Activated B cell treated with CpG ODN at 0.5 μM for 24 hours (primary cell): ENCODE data around the gene SHLD1. TPM values are rescaled to one million over a fixed set of nuclear protein-coding genes. Genes with fewer than 3 reads are reported as not detected.
A peak's percentile ranks its signal among the peaks of the same experiment; 100 is the strongest.

Experiments
- ATAC-seq: fragments of 200-7000 bp; cut with Tn5 transposase; one replicate; pipeline ENCODE4 v1.10.0; 2021; ENCODE audit warnings: low read depth, mild to moderate bottlenecking, moderate library complexity
- CTCF ChIA-PET: fragments of 350-600 bp; sonication (Branson Sonifier 250); formaldehyde crosslinking; loops from one replicate; lab custom pipeline; 2021; ENCODE audit warnings: antibody characterized with exemption; lab: Charles Lee
- POLR2A ChIA-PET: fragments of 350-600 bp; sonication (Branson Sonifier 250); formaldehyde crosslinking; loops from one replicate; lab custom pipeline; 2021; ENCODE audit warnings: antibody characterized with exemption; lab: Charles Lee
- DNase-seq: peaks from one replicate; pipeline ENCODE4 v3.0.0; 2022
- H3K27ac Mint-ChIP-seq: one replicate; pipeline ENCODE4 v1.8.0; 2020; ENCODE audit warnings: mixed read lengths
- H3K27me3 Mint-ChIP-seq: one replicate; pipeline ENCODE4 v1.8.0; 2021; ENCODE audit warnings: mixed read lengths
- H3K36me3 Mint-ChIP-seq: one replicate; pipeline ENCODE4 v1.8.0; 2021; ENCODE audit warnings: low read depth, mixed read lengths
- H3K4me1 Mint-ChIP-seq: one replicate; pipeline ENCODE4 v1.8.0; 2021; ENCODE audit warnings: mixed read lengths
- H3K4me3 Mint-ChIP-seq: one replicate; pipeline ENCODE4 v1.8.0; 2020; ENCODE audit warnings: mild to moderate bottlenecking, mixed read lengths
- H3K9me3 Mint-ChIP-seq: one replicate; pipeline ENCODE4 v1.8.0; 2020; ENCODE audit warnings: mixed read lengths
- intact Hi-C: fragments of 100-400 bp; cut with micrococcal nuclease; formaldehyde crosslinking; loops from one replicate; pipeline ENCODE4 v1.15.1; 2024
- total RNA-seq: library from RNA; stranded (reverse); gene quantifications from 2 replicates; pipeline ENCODE4 v1.2.3, GENCODE V29; 2022
- TF ChIP-seq, protein P1 (sequence below): fragments of 200-600 bp; IDR thresholded peaks from one replicate; pipeline ENCODE4 v1.8.0; 2022; ENCODE audit warnings: antibody characterized with exemption, mild to moderate bottlenecking

The SHLD1 gene
- total RNA-seq, 1 donor from 2014 or later, result 15.0 TPM

DNA sequence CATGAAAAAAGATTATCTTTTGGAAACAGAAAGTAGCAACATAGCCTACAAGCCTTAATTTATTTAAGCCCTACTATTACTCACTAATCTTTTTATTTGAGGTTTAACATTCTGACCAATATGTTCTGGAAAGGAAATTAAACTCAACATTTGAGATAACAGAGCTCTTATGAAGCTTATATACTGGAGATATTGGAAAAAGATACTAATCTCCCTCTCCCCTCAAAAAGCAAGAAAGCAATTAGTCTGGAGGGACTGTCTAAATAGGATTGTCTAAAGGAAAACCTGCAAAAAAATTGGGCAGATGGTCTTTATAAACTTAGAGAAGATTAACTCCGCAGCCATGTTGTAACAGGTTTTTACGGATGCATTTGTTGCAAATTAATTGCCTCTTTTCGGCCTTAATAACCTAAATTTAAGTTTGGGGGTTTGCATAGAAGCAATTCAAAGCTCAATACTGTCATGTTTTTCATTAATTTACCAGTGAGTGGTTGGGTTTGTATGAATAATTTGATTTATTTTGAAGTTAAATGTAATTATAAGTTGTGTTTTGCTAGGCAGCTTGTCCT lies 79.1 kb downstream of the SHLD1 start:
- ATAC-seq (no peak), DNase-seq (no peak)
- no peak overlapping the region for H3K4me3 Mint-ChIP-seq
- no peaks in the 10 kb centered on the region for H3K27me3 Mint-ChIP-seq
- peaks cover 18% of the 10 kb centered on the region for H3K36me3 Mint-ChIP-seq
- intact Hi-C loops, result no loop called here
- TF ChIP-seq, protein P1, sequence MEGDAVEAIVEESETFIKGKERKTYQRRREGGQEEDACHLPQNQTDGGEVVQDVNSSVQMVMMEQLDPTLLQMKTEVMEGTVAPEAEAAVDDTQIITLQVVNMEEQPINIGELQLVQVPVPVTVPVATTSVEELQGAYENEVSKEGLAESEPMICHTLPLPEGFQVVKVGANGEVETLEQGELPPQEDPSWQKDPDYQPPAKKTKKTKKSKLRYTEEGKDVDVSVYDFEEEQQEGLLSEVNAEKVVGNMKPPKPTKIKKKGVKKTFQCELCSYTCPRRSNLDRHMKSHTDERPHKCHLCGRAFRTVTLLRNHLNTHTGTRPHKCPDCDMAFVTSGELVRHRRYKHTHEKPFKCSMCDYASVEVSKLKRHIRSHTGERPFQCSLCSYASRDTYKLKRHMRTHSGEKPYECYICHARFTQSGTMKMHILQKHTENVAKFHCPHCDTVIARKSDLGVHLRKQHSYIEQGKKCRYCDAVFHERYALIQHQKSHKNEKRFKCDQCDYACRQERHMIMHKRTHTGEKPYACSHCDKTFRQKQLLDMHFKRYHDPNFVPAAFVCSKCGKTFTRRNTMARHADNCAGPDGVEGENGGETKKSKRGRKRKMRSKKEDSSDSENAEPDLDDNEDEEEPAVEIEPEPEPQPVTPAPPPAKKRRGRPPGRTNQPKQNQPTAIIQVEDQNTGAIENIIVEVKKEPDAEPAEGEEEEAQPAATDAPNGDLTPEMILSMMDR, result no peak
- H3K4me1 Mint-ChIP-seq, result no peaks in the 10 kb centered on the region
- peaks cover 2% of the 10 kb centered on the region for H3K9me3 Mint-ChIP-seq
- no peak overlapping the region for H3K27ac Mint-ChIP-seq
- ChIA-PET CTCF (no interaction called here), POLR2A (interaction anchor here (0.6 kb wide), 1 partner anchor 112 kb away, joined by 3 read pairs; no protein-coding TSS in a partner anchor)

DNA sequence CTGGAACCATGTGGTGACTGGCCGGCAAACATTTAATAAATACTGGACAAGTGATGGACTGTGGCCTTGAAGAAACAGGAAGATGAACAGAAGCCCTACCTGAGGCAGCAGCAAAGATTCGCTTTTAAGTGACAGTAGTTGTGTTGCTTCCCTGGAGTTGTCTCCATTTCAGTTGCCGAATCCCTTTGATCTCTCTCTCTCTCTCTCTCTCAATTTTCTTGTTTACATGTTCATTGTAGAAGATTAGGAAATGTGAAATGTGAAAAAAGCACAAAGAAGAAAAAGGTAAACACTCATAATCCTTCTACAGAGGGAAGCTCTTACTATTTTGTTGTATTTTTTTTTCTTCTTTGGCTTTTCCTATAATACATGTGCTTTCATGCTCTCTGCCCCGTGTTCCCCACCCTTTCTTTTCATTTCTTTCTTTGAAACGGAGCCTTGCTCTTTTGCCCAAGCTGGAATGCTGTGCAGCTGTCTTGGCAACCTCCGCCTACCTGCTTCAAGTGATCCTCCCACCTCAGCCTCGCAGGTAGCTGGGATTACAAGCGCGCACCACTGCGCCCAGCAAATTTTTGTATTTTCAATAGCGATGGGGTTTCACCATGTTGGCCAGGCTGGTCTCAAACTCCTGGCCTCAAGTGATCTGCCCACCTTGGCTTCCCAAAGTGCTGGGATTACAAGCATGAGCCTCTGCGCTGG lies 81.5 kb downstream of the SHLD1 start:
- Mint-ChIP-seq H3K36me3 (peaks cover 26% of the 10 kb centered on the region), H3K4me3 (no peak overlapping the region), H3K4me1 (peaks cover 15% of the 10 kb centered on the region), H3K27me3 (no peaks in the 10 kb centered on the region), H3K9me3 (peaks cover 2% of the 10 kb centered on the region), H3K27ac (no peak overlapping the region)
- ChIA-PET POLR2A (no interaction called here), CTCF (no interaction called here)
- TF ChIP-seq, protein P1, result no peak
- DNase-seq (no peak), ATAC-seq (no peak)
- intact Hi-C loops, result no loop called here

DNA sequence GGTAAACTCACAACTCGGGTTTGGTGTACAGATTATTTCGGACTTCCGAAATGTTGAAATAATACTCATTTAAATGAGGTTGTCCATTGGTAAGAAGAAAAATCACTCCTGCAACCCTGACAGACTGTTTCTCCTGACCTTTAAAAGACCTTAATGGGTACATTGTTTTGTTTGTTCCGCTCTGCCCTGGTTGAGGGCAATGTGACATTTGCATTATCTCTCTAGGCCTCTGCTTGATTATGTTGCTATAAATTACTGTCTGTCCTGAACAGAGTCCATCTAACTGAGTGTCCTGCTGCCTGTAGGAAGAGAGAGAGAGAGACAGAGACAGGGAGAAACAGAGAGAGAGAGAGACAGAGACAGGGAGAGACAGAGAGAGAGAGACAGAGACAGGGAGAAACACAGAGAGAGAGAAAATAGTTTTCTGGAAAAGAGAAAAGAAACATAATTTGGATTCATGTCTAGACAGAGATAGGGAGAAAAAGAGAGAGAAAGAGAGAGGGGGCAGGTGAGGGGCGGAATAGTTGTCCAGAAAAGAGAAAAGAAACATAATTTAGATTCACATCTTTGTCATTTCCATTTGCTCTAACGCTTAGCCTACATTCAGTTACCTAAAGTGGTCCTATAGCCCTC lies 83.2 kb downstream of the SHLD1 start:
- TF ChIP-seq, protein P1, result no peak
- Mint-ChIP-seq H3K4me3 (no peak overlapping the region), H3K4me1 (peaks cover 15% of the 10 kb centered on the region), H3K27me3 (no peaks in the 10 kb centered on the region), H3K9me3 (peaks cover 2% of the 10 kb centered on the region), H3K27ac (no peak overlapping the region), H3K36me3 (peaks cover 28% of the 10 kb centered on the region)
- ChIA-PET CTCF (no interaction called here), POLR2A (no interaction called here)
- DNase-seq (no peak), ATAC-seq (no peak)
- intact Hi-C loops, result no loop called here

DNA sequence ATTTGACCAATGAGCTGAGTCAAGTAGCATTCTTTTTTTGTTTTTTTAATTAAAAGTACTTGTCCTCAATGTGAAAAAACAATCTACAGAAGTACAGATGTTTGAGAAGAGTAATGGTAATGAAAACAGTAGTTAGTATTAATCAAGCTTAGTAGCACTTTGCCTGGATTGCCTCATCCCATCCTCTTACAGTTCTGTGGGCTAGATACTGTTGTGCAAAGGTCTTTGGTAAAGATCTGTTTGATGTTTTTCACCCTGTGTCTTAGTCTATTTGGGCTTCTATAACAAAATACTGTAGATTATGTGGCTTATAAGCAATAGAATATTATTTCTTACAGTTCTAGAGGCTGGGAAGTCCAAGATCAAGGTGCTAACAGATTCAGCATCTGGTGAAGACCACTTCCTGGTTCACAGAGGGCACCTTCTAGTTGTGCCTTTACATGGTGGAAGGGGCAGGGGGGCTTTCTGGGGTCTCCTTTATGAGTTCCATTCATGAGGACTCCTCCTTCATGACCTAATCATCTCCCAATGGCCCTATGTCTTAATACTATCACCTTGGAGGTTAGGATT lies 84.3 kb downstream of the SHLD1 start:
- peaks cover 2% of the 10 kb centered on the region for H3K9me3 Mint-ChIP-seq
- ATAC-seq, result no peak
- no peak overlapping the region for H3K27ac Mint-ChIP-seq
- H3K27me3 Mint-ChIP-seq, result no peaks in the 10 kb centered on the region
- intact Hi-C loops, result no loop called here
- H3K4me1 Mint-ChIP-seq, result peaks cover 15% of the 10 kb centered on the region
- DNase-seq, result no peak
- no peak overlapping the region for H3K4me3 Mint-ChIP-seq
- peaks cover 31% of the 10 kb centered on the region for H3K36me3 Mint-ChIP-seq
- ChIA-PET POLR2A (no interaction called here), CTCF (no interaction called here)
- TF ChIP-seq, protein P1, result no peak

DNA sequence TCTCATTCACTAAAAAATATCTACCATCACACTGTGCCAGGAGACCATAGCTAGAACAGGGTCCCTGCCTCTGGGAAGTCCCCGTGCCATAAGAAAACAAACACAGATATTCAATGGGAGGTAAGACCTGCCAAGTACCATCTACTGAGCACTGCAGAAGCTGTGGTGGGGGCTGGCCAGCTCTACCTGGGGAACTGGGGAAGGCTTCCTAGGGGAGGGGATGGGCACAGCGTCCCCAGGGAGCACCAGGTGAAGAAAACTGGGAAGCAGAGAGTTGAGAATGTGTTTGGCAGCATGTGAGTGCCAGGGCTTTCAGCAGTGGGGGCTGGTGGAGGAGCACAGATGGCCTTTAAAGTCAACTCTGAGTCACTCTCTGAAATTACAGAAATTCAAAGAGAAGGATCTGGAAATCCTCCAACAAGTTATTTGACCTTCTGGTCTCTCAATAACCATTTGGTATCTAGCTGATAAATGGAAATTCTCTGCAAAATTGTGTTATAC lies 85.2 kb downstream of the SHLD1 start:
- H3K27me3 Mint-ChIP-seq, result no peaks in the 10 kb centered on the region
- DNase-seq, result no peak
- peaks cover 31% of the 10 kb centered on the region for H3K36me3 Mint-ChIP-seq
- ChIA-PET CTCF (interaction anchor here (0.6 kb wide), 1 partner anchor 306 kb away, joined by 3 read pairs; no protein-coding TSS in a partner anchor), POLR2A (no interaction called here)
- ATAC-seq, result peak; percentile 21
- H3K27ac Mint-ChIP-seq, result no peak overlapping the region
- no peak overlapping the region for H3K4me3 Mint-ChIP-seq
- H3K4me1 Mint-ChIP-seq, result peaks cover 15% of the 10 kb centered on the region
- H3K9me3 Mint-ChIP-seq, result peaks cover 2% of the 10 kb centered on the region
- intact Hi-C loops, result no loop called here
- TF ChIP-seq, protein P1, result no peak
